DND-41 (cell line): ENCODE data around the gene PTPN6.

Experiments used
- ATAC-seq: fragments of 200-7000 bp; cut with Tn5 transposase; 3 replicates; pipeline ENCODE4 v1.9.1; 2021; ENCODE audit warnings: low read depth; ENCODE audit not compliant: insufficient read depth
- DNase-seq: peaks from one replicate; pipeline ENCODE4 v3.0.0-alpha.2; 2020
- H2AFZ ChIP-seq: 2 replicates; pipeline ENCODE4 v1.6.0; 2012; ENCODE audit warnings: low read depth, low read length
- H3K27ac ChIP-seq: 2 replicates; pipeline ENCODE4 v1.5.1; 2012; ENCODE audit warnings: low read length, inconsistent platforms
- H3K27me3 ChIP-seq: fragments of 200-600 bp; sonication (generic); 2 replicates; pipeline ENCODE4 v1.6.0; 2012; ENCODE audit warnings: low read length, mild to moderate bottlenecking, inconsistent platforms; ENCODE audit not compliant: insufficient read depth, poor library complexity
- H3K36me3 ChIP-seq: 2 replicates; pipeline ENCODE4 v1.5.1; 2012; ENCODE audit warnings: low read length, inconsistent platforms; ENCODE audit not compliant: insufficient read depth
- H3K4me1 ChIP-seq: 2 replicates; pipeline ENCODE4 v1.5.1; 2012; ENCODE audit warnings: mild to moderate bottlenecking, low read length; ENCODE audit not compliant: insufficient read depth
- H3K4me2 ChIP-seq: 2 replicates; pipeline ENCODE4 v1.6.0; 2012; ENCODE audit warnings: mild to moderate bottlenecking, moderate library complexity, low read length, inconsistent platforms; ENCODE audit not compliant: insufficient read depth
- H3K4me3 ChIP-seq, 2 experiments: fragments of 200-600 bp in 1 of 2; shearing (Covaris generic) in 1 of 2; 2 replicates each; pipeline ENCODE4 v1.5.1; 2012 to 2016; ENCODE audit warnings: inconsistent platforms in 2 of 2, low read length in 2 of 2, mild to moderate bottlenecking in 2 of 2, low read depth in 1 of 2, moderate library complexity in 1 of 2
- H3K79me2 ChIP-seq: 2 replicates; pipeline ENCODE4 v1.6.0; 2012; ENCODE audit warnings: low read length, inconsistent platforms; ENCODE audit not compliant: insufficient read depth
- H3K9ac ChIP-seq: 2 replicates; pipeline ENCODE4 v1.6.0; 2012; ENCODE audit warnings: low read depth, mild to moderate bottlenecking, inconsistent platforms, low read length, moderate library complexity
- H3K9me3 ChIP-seq: 2 replicates; pipeline ENCODE4 v1.5.1; 2012; ENCODE audit warnings: low read length, moderate library complexity, mild to moderate bottlenecking, inconsistent platforms; ENCODE audit not compliant: insufficient read depth, severe bottlenecking
- H4K20me1 ChIP-seq: 2 replicates; pipeline ENCODE4 v1.6.0; 2012; ENCODE audit warnings: low read length; ENCODE audit not compliant: insufficient read depth
- EZH2 ChIP-seq: IDR thresholded peaks from 3 replicates; pipeline ENCODE4 v1.6.1; 2012; ENCODE audit warnings: borderline replicate concordance, low read depth, mild to moderate bottlenecking, moderate library complexity, low read length, inconsistent platforms; ENCODE audit not compliant: severe bottlenecking
- TF ChIP-seq, protein P1 (sequence below): IDR thresholded peaks from 2 replicates; pipeline ENCODE4 v1.5.1; 2012; ENCODE audit warnings: borderline replicate concordance, low read length, moderate library complexity, mild to moderate bottlenecking; ENCODE audit not compliant: poor library complexity, severe bottlenecking; ENCODE audit errors: extremely low read depth

PTPN6 gene

DNA sequence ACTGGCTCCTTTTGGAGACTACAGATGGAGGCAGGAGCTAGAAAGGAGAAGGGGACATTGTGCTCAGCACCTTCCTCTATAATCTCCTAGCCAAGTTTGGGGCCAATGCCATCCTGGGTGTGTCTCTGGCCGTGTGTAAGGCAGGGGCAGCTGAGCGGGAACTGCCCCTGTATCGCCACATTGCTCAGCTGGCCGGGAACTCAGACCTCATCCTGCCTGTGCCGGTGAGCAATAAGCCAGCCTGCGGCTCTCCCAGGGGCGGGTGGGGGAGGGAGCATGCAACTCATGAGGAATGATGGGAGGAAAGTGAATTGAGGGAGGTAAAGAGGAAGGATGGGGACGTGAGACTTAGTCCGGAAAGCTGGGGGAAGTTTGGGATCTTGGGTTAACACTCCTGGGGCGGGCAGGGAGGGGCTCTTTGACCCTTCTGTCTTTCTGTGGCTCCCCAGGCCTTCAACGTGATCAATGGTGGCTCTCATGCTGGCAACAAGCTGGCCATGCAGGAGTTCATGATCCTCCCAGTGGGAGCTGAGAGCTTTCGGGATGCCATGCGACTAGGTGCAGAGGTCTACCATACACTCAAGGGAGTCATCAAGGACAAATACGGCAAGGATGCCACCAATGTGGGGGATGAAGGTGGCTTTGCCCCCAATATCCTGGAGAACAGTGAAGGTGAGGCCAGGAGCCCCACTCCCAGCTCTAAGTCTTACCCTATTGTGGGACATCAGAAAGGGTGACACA lies 33.5 kb upstream of the PTPN6 start:
- Histone ChIP-seq H3K4me3 (no peak overlapping the region), H3K4me1 (peaks cover 38% of the 10 kb centered on the region), H3K9me3 (no peaks in the 10 kb centered on the region), H3K4me2 (no peak overlapping the region), H3K79me2 (peaks cover 33% of the 10 kb centered on the region), H3K27me3 (no peaks in the 10 kb centered on the region), H3K27ac (no peak overlapping the region), H2AFZ (no peak overlapping the region), H4K20me1 (peaks cover 10% of the 10 kb centered on the region), H3K9ac (no peak overlapping the region), H3K36me3 (peaks cover 61% of the 10 kb centered on the region)
- DNase-seq (no peak), ATAC-seq (no peak)
- TF ChIP-seq EZH2, result no peak
- TF ChIP-seq, protein P1, sequence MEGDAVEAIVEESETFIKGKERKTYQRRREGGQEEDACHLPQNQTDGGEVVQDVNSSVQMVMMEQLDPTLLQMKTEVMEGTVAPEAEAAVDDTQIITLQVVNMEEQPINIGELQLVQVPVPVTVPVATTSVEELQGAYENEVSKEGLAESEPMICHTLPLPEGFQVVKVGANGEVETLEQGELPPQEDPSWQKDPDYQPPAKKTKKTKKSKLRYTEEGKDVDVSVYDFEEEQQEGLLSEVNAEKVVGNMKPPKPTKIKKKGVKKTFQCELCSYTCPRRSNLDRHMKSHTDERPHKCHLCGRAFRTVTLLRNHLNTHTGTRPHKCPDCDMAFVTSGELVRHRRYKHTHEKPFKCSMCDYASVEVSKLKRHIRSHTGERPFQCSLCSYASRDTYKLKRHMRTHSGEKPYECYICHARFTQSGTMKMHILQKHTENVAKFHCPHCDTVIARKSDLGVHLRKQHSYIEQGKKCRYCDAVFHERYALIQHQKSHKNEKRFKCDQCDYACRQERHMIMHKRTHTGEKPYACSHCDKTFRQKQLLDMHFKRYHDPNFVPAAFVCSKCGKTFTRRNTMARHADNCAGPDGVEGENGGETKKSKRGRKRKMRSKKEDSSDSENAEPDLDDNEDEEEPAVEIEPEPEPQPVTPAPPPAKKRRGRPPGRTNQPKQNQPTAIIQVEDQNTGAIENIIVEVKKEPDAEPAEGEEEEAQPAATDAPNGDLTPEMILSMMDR, result no peak

DNA sequence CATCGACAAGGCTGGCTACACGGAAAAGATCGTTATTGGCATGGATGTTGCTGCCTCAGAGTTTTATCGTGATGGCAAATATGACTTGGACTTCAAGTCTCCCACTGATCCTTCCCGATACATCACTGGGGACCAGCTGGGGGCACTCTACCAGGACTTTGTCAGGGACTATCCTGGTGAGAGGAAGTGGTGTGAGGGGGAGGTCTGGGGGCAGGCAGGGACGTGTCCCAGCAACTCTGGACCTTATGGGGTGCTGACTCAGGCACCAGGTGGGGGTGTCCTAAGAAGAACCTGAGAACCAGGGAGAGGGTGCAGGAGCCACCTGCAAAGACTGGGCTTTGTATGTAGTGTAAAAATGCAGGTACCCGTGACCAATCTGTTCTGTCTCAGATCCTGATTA lies 31.6 kb upstream of the PTPN6 start:
- Histone ChIP-seq H3K4me1 (peaks cover 35% of the 10 kb centered on the region), H3K4me2 (no peak overlapping the region), H2AFZ (no peak overlapping the region), H3K27ac (no peak overlapping the region), H4K20me1 (peaks cover 10% of the 10 kb centered on the region), H3K9me3 (no peaks in the 10 kb centered on the region), H3K79me2 (peaks cover 24% of the 10 kb centered on the region), H3K9ac (no peak overlapping the region), H3K4me3 (no peak overlapping the region), H3K36me3 (peaks cover 74% of the 10 kb centered on the region), H3K27me3 (no peaks in the 10 kb centered on the region)
- TF ChIP-seq, protein P1, result no peak
- no peak for TF ChIP-seq EZH2
- ATAC-seq, result no peak
- no peak for DNase-seq

DNA sequence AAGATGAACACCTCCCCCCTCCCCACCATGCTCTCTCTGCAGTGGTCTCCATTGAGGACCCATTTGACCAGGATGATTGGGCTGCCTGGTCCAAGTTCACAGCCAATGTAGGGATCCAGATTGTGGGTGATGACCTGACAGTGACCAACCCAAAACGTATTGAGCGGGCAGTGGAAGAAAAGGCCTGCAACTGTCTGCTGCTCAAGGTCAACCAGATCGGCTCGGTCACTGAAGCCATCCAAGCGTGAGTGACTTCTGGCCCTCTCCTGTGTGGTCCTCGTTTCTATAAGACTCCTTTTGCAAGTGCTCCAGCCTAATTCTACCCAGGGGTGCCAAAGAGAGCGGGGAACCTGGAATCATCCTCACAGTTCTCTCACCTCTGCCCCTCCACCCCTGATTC lies 29.6 kb upstream of the PTPN6 start:
- H3K9ac ChIP-seq, result no peak overlapping the region
- no peaks in the 10 kb centered on the region for H3K27me3 ChIP-seq
- no peaks in the 10 kb centered on the region for H3K9me3 ChIP-seq
- ATAC-seq (no peak), DNase-seq (no peak)
- no peak for TF ChIP-seq EZH2
- TF ChIP-seq, protein P1, result no peak
- H3K4me1 ChIP-seq, result peaks cover 36% of the 10 kb centered on the region
- no peak overlapping the region for H2AFZ ChIP-seq
- H3K79me2 ChIP-seq, result peaks cover 4% of the 10 kb centered on the region; the same call in 1 of the 2 replicates
- no peak overlapping the region for H3K4me2 ChIP-seq
- H4K20me1 ChIP-seq, result peaks cover 3% of the 10 kb centered on the region; the same call in 1 of the 2 replicates
- no peak overlapping the region for H3K27ac ChIP-seq
- no peak overlapping the region for H3K4me3 ChIP-seq
- H3K36me3 ChIP-seq, result peaks cover 64% of the 10 kb centered on the region
